ENCODE measurements around the gene OR14I1.

GRCh38 chr1:248714248-248714647 is 11.7 kb upstream of the OR14I1 start:
- TF ChIP-seq CTCF (IDR thresholded peaks at IDR 0.05) = no peak
- TF ChIP-seq POLR2A (IDR thresholded peaks at IDR 0.05) = no peak
